ENCODE results near the gene ARHGEF3. TPM values are rescaled to one million over a fixed set of nuclear protein-coding genes. Genes with fewer than 3 reads are reported as not detected.

Gene ARHGEF3
- total RNA-seq, 8 experiments from 2014 or later, result 4.5 to 137 (median 14.3) TPM

Other genes starting within 250 kb of the ARHGEF3 start
- 10 to 100 TPM; 16.6 to 82.2 (median 34.8) TPM for gene CCDC66, start 244.8 kb downstream of the ARHGEF3 start, total RNA-seq
- gene TASOR, start 118.7 kb downstream of the ARHGEF3 start, total RNA-seq, result 100 to 1,000 TPM in 1 of 8 experiments, 10 to 100 TPM in 7; 47.5 to 116 (median 53.9) TPM

Measured in motor neuron (in vitro differentiated cells).